Liver (tissue), 9 donors: ENCODE measurements around the gene ZNF775. TPM values are rescaled to one million over a fixed set of nuclear protein-coding genes. Genes with fewer than 3 reads are reported as not detected.

Experiments
- DNase-seq: peaks from one replicate; pipeline ENCODE4 v3.0.0-alpha.2; 2017; ENCODE audit warnings: low spot score
- H3K27ac ChIP-seq, 2 donors: one replicate each; pipeline ENCODE4 v1.7.0; 2013; ENCODE audit warnings: inconsistent platforms in 2 of 2, low read length in 2 of 2, control low read depth in 1 of 2, low read depth in 1 of 2, mild to moderate bottlenecking in 1 of 2
- H3K27me3 ChIP-seq, 4 donors: one replicate each; pipeline versions ENCODE4 v1.6.1 to v1.7.0; 2013; ENCODE audit warnings: low read length in 3 of 4, inconsistent platforms in 1 of 4, mild to moderate bottlenecking in 1 of 4, moderate library complexity in 1 of 4; ENCODE audit not compliant: control insufficient read depth in 4 of 4, insufficient read depth in 4 of 4
- H3K36me3 ChIP-seq, 4 donors: one replicate each; pipeline versions ENCODE4 v1.6.1 to v1.7.0; 2013; ENCODE audit warnings: low read length in 3 of 4, mild to moderate bottlenecking in 3 of 4, low read depth in 1 of 4, moderate library complexity in 1 of 4; ENCODE audit not compliant: control insufficient read depth in 4 of 4, insufficient read depth in 3 of 4
- H3K4me1 ChIP-seq, 4 donors: one replicate each; pipeline versions ENCODE4 v1.6.1 to v1.7.0; 2013; ENCODE audit warnings: low read length in 3 of 4, mild to moderate bottlenecking in 3 of 4, moderate library complexity in 1 of 4; ENCODE audit not compliant: control insufficient read depth in 4 of 4, insufficient read depth in 4 of 4
- H3K4me3 ChIP-seq, 3 donors: one replicate each; pipeline versions ENCODE4 v1.6.1 to v1.7.0; 2013; ENCODE audit warnings: low read length in 3 of 3, control low read depth in 1 of 3, low read depth in 1 of 3, mild to moderate bottlenecking in 1 of 3
- H3K9ac ChIP-seq, 2 donors: one replicate each; pipeline ENCODE4 v1.7.0; 2013; ENCODE audit warnings: low read length in 2 of 2, mild to moderate bottlenecking in 2 of 2, moderate library complexity in 2 of 2, control low read depth in 1 of 2, low read depth in 1 of 2
- H3K9me3 ChIP-seq, 4 donors: one replicate each; pipeline versions ENCODE4 v1.6.1 to v1.7.0; 2013; ENCODE audit warnings: low read length in 3 of 4; ENCODE audit not compliant: control insufficient read depth in 4 of 4
- EGR1 ChIP-seq, 2 donors: IDR thresholded peaks; 2 replicates each; pipeline ENCODE4 v1.6.1; 2016 to 2018; ENCODE audit warnings: antibody characterized with exemption in 2 of 2, low read depth in 2 of 2
- FOXA2 ChIP-seq: IDR thresholded peaks from 2 replicates; pipeline ENCODE4 v1.6.1; 2016; ENCODE audit warnings: antibody characterized with exemption
- GABPA ChIP-seq, 2 donors: IDR thresholded peaks in 1 of 2; conservative IDR thresholded peaks in 1 of 2; 2 replicates each; pipeline ENCODE4 v1.6.1; 2016; ENCODE audit warnings: antibody characterized with exemption in 2 of 2, mild to moderate bottlenecking in 1 of 2, moderate library complexity in 1 of 2
- HNF4A ChIP-seq, 2 donors: conservative IDR thresholded peaks; 2 replicates each; pipeline ENCODE4 v1.6.1; 2016; ENCODE audit warnings: antibody characterized with exemption in 2 of 2, mild to moderate bottlenecking in 2 of 2
- JUND ChIP-seq, 2 donors: IDR thresholded peaks; 2 replicates each; pipeline ENCODE4 v1.6.1; 2016; ENCODE audit warnings: antibody characterized with exemption in 2 of 2
- NR2F2 ChIP-seq: IDR thresholded peaks from 2 replicates; pipeline ENCODE4 v1.6.1; 2016; ENCODE audit warnings: antibody characterized with exemption
- RAD21 ChIP-seq, 2 donors: IDR thresholded peaks; 2 replicates each; pipeline ENCODE4 v1.6.1; 2016; ENCODE audit warnings: antibody characterized with exemption in 2 of 2, mild to moderate bottlenecking in 2 of 2
- RXRA ChIP-seq, 2 donors: IDR thresholded peaks; 2 replicates each; pipeline ENCODE4 v1.6.1; 2017 to 2018; ENCODE audit warnings: antibody characterized with exemption in 2 of 2, mild to moderate bottlenecking in 1 of 2
- SP1 ChIP-seq: IDR thresholded peaks from 2 replicates; pipeline ENCODE4 v1.6.1; 2018; ENCODE audit warnings: antibody characterized with exemption, mild to moderate bottlenecking
- TAF1 ChIP-seq: conservative IDR thresholded peaks from 2 replicates; pipeline ENCODE4 v1.6.1; 2016; ENCODE audit warnings: antibody characterized with exemption, mild to moderate bottlenecking
- YY1 ChIP-seq: IDR thresholded peaks from 2 replicates; pipeline ENCODE4 v1.6.1; 2016; ENCODE audit warnings: antibody characterized with exemption, mild to moderate bottlenecking
- WGBS: extraction: QIAGEN DNeasy Blood & Tissue Kit; methylation state at CpG from one replicate; pipeline ENCODE4 v1.1.7; 2013; 5-methylcytosine and 5-hydroxymethylcytosine counted together
- polyA plus RNA-seq, 2 donors: library from polyadenylated mRNA; stranded (reverse) in 1 of 2; unstranded in 1 of 2; fragments of 200-250 nt in 1 of 2; fragments of >200 nt in 1 of 2; fragmentation: Nextera tagmentation in 1 of 2; extraction: Ambion mirVana in 1 of 2; gene quantifications; one replicate each; pipeline versions ENCODE4 v1.2.1 to v1.2.3, GENCODE V29; 2013 to 2015
- total RNA-seq, 2 donors: library from RNA; depleted of rRNA; stranded (reverse); fragments of >200 nt; gene quantifications; one replicate each; pipeline ENCODE4 v1.2.3, GENCODE V29; 2014
- TF ChIP-seq, protein P1 (sequence below): IDR thresholded peaks from 2 replicates; pipeline ENCODE4 v1.6.1; 2016; ENCODE audit warnings: antibody characterized with exemption
- TF ChIP-seq, protein P2 (sequence below): IDR thresholded peaks from 2 replicates; pipeline ENCODE4 v1.6.1; 2016; ENCODE audit warnings: antibody characterized with exemption, mild to moderate bottlenecking
- TF ChIP-seq, protein P3 (sequence below): IDR thresholded peaks from 2 replicates; pipeline ENCODE4 v1.6.1; 2016; ENCODE audit warnings: antibody characterized with exemption
- TF ChIP-seq, protein P4 (sequence below): IDR thresholded peaks from 2 replicates; pipeline ENCODE4 v1.6.1; 2016; ENCODE audit warnings: antibody characterized with exemption
- TF ChIP-seq, protein P5 (sequence below): fragments of 150-350 bp; IDR thresholded peaks from 2 replicates; pipeline ENCODE4 v1.5.1; 2017; ENCODE audit warnings: improper control_type of control experiment, low read depth, low read length; ENCODE audit not compliant: missing input control
- donor health status: healthy.
- donor health status: healthy.
- donor health status: healthy.
- donor health status: healthy.
- donor health status: healthy.

Gene ZNF775
- total and polyA plus RNA-seq, 4 donors, result 0.08 to 3.1 (median 0.52) TPM

DNA sequence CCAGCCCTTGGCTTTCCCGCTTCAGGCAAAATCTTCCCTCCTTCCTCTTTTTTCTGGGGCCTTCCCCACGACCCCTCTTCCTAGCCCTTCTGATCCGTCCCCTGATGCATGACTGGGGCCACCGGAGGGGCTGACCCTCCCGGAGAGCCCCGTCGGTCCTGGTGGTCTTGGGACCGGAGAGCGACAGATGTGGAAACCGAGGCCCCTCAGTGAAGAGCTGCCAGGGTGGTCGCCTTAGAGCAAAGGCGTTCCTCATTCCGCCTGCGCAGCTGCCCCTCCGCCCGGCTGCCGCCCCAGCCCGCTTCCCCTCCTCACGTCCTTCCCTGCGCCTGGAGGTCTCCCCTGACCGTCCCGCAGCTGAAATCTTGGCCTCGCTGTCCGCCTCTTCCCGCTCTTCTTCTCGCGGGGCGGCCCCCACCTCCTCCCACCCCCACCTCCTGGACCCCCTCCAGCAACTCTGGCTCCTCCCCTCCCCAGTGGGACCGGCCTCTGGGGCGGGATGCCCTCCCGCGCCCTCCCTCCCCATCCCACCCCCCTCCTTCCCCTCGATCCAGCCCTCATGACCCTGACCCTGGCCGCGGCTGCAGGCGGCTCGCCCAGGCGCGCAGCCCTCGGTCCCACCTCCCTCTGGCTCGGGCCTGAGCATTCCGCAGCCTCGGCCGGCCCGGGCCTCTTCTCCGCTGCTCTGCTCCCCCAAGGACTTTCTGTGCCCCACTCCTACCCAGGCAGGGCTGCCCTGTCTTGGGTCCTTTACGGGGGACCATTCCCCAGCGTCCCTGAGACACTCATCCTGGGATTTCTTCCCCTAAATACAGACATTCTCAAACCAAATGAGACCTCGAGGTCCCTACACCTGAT lies 37.6 kb upstream of the ZNF775 start, which contains the start of gene RARRES2:
RARRES2 (minus strand) TSS at position 367 of the 858 bp plus-strand sequence. CDS start 1,020 bp downstream, outside the sequence.
- DNase-seq, result peak; percentile 70
- peaks cover 23 to 61% (median 57%) of the 10 kb centered on the region in 4 donors for H3K4me1 ChIP-seq
- H3K27me3 ChIP-seq, result no peaks in the 10 kb centered on the region
- H3K4me3 ChIP-seq, result peak within 1 kb of the TSS; percentile 69 to 81 (median 74)
- no peaks in the 10 kb centered on the region for H3K36me3 ChIP-seq
- 6% methylated on average over 49 of the region's 49 CpGs for WGBS
- peak within 1 kb of the TSS; percentile 75 to 94 for H3K27ac ChIP-seq
- H3K9me3 ChIP-seq, result no peaks in the 10 kb centered on the region
- H3K9ac ChIP-seq, result peak within 1 kb of the TSS; percentile 65 to 76
- TF ChIP-seq, protein P1, sequence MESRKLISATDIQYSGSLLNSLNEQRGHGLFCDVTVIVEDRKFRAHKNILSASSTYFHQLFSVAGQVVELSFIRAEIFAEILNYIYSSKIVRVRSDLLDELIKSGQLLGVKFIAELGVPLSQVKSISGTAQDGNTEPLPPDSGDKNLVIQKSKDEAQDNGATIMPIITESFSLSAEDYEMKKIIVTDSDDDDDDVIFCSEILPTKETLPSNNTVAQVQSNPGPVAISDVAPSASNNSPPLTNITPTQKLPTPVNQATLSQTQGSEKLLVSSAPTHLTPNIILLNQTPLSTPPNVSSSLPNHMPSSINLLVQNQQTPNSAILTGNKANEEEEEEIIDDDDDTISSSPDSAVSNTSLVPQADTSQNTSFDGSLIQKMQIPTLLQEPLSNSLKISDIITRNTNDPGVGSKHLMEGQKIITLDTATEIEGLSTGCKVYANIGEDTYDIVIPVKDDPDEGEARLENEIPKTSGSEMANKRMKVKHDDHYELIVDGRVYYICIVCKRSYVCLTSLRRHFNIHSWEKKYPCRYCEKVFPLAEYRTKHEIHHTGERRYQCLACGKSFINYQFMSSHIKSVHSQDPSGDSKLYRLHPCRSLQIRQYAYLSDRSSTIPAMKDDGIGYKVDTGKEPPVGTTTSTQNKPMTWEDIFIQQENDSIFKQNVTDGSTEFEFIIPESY, result peak; percentile 38
- TF ChIP-seq, protein P2, sequence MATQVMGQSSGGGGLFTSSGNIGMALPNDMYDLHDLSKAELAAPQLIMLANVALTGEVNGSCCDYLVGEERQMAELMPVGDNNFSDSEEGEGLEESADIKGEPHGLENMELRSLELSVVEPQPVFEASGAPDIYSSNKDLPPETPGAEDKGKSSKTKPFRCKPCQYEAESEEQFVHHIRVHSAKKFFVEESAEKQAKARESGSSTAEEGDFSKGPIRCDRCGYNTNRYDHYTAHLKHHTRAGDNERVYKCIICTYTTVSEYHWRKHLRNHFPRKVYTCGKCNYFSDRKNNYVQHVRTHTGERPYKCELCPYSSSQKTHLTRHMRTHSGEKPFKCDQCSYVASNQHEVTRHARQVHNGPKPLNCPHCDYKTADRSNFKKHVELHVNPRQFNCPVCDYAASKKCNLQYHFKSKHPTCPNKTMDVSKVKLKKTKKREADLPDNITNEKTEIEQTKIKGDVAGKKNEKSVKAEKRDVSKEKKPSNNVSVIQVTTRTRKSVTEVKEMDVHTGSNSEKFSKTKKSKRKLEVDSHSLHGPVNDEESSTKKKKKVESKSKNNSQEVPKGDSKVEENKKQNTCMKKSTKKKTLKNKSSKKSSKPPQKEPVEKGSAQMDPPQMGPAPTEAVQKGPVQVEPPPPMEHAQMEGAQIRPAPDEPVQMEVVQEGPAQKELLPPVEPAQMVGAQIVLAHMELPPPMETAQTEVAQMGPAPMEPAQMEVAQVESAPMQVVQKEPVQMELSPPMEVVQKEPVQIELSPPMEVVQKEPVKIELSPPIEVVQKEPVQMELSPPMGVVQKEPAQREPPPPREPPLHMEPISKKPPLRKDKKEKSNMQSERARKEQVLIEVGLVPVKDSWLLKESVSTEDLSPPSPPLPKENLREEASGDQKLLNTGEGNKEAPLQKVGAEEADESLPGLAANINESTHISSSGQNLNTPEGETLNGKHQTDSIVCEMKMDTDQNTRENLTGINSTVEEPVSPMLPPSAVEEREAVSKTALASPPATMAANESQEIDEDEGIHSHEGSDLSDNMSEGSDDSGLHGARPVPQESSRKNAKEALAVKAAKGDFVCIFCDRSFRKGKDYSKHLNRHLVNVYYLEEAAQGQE, result peak; percentile 29
- TF ChIP-seq TAF1, result no peak
- TF ChIP-seq RXRA (IDR thresholded peaks at IDR 0.05), result peak; percentile 28 to 41
- peak in 1 of 2 donors; percentile 17 for TF ChIP-seq HNF4A (conservative IDR thresholded peaks at IDR 0.05)
- peak; percentile 4 to 41 for TF ChIP-seq RAD21 (IDR thresholded peaks at IDR 0.05)
- TF ChIP-seq EGR1 (IDR thresholded peaks at IDR 0.05; ENCODE audit: low read depth in 2 of 2), result no peak
- peak; percentile 46 for TF ChIP-seq SP1

DNA sequence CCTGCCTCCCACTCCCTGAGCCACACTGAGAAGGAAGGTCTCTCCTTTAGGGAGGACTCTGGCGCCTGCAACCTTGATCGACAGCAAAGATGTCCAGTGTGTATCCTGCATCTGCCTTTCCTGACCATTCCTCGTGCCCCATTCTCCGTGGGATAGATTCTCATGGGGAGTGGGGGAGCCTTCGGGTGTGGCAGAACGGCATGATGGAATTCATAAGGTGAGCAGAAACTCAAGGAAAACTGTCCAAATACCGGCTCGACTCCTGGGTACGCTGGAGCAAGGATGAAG lies 37.1 kb upstream of the ZNF775 start:
- Histone ChIP-seq H3K4me3 (no peak overlapping the region), H3K4me1 (peaks cover 19 to 55% (median 51%) of the 10 kb centered on the region in 4 donors), H3K9ac (peak overlapping the region in 1 of 2 donors; percentile 13), H3K27me3 (no peaks in the 10 kb centered on the region), H3K9me3 (no peaks in the 10 kb centered on the region), H3K36me3 (no peaks in the 10 kb centered on the region), H3K27ac (peak overlapping the region; percentile 32 to 47)
- DNase-seq, result no peak
- 85% methylated on average over 9 of the region's 9 CpGs for WGBS
- no peak for TF ChIP-seq SP1
- TF ChIP-seq, protein P1, result no peak
- TF ChIP-seq GABPA (IDR thresholded peaks at IDR 0.05 in 1 of 2, conservative IDR thresholded peaks at IDR 0.05 in 1 of 2), result no peak
- no peak for TF ChIP-seq RXRA (IDR thresholded peaks at IDR 0.05)
- TF ChIP-seq EGR1 (IDR thresholded peaks at IDR 0.05; ENCODE audit: low read depth in 2 of 2), result no peak
- TF ChIP-seq FOXA2, result no peak
- no peak for TF ChIP-seq JUND (IDR thresholded peaks at IDR 0.05)
- TF ChIP-seq, protein P3, sequence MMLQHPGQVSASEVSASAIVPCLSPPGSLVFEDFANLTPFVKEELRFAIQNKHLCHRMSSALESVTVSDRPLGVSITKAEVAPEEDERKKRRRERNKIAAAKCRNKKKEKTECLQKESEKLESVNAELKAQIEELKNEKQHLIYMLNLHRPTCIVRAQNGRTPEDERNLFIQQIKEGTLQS, result no peak
- TF ChIP-seq TAF1, result no peak
- no peak for TF ChIP-seq YY1
- TF ChIP-seq, protein P4, sequence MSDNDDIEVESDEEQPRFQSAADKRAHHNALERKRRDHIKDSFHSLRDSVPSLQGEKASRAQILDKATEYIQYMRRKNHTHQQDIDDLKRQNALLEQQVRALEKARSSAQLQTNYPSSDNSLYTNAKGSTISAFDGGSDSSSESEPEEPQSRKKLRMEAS, result no peak
- TF ChIP-seq NR2F2, result no peak
- no peak for TF ChIP-seq HNF4A (conservative IDR thresholded peaks at IDR 0.05)
- TF ChIP-seq, protein P2, result no peak
- TF ChIP-seq, protein P5, sequence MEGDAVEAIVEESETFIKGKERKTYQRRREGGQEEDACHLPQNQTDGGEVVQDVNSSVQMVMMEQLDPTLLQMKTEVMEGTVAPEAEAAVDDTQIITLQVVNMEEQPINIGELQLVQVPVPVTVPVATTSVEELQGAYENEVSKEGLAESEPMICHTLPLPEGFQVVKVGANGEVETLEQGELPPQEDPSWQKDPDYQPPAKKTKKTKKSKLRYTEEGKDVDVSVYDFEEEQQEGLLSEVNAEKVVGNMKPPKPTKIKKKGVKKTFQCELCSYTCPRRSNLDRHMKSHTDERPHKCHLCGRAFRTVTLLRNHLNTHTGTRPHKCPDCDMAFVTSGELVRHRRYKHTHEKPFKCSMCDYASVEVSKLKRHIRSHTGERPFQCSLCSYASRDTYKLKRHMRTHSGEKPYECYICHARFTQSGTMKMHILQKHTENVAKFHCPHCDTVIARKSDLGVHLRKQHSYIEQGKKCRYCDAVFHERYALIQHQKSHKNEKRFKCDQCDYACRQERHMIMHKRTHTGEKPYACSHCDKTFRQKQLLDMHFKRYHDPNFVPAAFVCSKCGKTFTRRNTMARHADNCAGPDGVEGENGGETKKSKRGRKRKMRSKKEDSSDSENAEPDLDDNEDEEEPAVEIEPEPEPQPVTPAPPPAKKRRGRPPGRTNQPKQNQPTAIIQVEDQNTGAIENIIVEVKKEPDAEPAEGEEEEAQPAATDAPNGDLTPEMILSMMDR, result no peak
